Lower leg skin (tissue), 4 donors: ENCODE measurements around the gene ZFYVE27. TPM values are rescaled to one million over a fixed set of nuclear protein-coding genes. Genes with fewer than 3 reads are reported as not detected.

Experiments used
- DNase-seq, 2 donors: peaks; one replicate each; pipeline ENCODE4 v3.0.0-alpha.2; 2019; ENCODE audit warnings: low spot score in 2 of 2
- H3K4me3 ChIP-seq: fragments of 200-600 bp; sonication (generic); 2 replicates; pipeline ENCODE4 v1.5.1; 2017; ENCODE audit warnings: mild to moderate bottlenecking, low read depth; ENCODE audit not compliant: poor library complexity, severe bottlenecking
- POLR2A ChIP-seq, 2 donors: fragments of 450-650 bp; IDR thresholded peaks; one replicate each; pipeline ENCODE4 v1.6.1; 2016 to 2017; ENCODE audit warnings: antibody characterized with exemption in 2 of 2, mild to moderate bottlenecking in 1 of 2, moderate library complexity in 1 of 2
- WGBS, 2 donors: methylation state at CpG; one replicate each; pipeline ENCODE4 v1.1.5; 2018; 5-methylcytosine and 5-hydroxymethylcytosine counted together
- intact Hi-C: fragments of 100-400 bp; cut with DNase I; formaldehyde crosslinking; loops from one replicate; pipeline ENCODE4 v1.15.0; 2023; ENCODE audit warnings: low total_unique reads
- total RNA-seq, 4 donors: library from RNA; depleted of rRNA; stranded (reverse); fragments of >200 nt; gene quantifications; one replicate each; pipeline ENCODE4 v1.1.0, GENCODE V29; 2016
- TF ChIP-seq, protein P1 (sequence below), 3 donors: fragments of 450-650 bp; IDR thresholded peaks; one replicate each; pipeline ENCODE4 v1.5.1; 2016; ENCODE audit warnings: antibody characterized with exemption in 3 of 3, mild to moderate bottlenecking in 3 of 3, moderate library complexity in 2 of 3

The ZFYVE27 gene
- total RNA-seq, 4 donors from 2014 or later = 18.7 to 35.0 (median 21.4) TPM

- WGBS, 2 donors = 85 to 91% methylated on average over 6 of the region's 6 CpGs
- TF ChIP-seq, protein P1, sequence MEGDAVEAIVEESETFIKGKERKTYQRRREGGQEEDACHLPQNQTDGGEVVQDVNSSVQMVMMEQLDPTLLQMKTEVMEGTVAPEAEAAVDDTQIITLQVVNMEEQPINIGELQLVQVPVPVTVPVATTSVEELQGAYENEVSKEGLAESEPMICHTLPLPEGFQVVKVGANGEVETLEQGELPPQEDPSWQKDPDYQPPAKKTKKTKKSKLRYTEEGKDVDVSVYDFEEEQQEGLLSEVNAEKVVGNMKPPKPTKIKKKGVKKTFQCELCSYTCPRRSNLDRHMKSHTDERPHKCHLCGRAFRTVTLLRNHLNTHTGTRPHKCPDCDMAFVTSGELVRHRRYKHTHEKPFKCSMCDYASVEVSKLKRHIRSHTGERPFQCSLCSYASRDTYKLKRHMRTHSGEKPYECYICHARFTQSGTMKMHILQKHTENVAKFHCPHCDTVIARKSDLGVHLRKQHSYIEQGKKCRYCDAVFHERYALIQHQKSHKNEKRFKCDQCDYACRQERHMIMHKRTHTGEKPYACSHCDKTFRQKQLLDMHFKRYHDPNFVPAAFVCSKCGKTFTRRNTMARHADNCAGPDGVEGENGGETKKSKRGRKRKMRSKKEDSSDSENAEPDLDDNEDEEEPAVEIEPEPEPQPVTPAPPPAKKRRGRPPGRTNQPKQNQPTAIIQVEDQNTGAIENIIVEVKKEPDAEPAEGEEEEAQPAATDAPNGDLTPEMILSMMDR (IDR thresholded peaks at IDR 0.05) = no peak
- no peak for TF ChIP-seq POLR2A (IDR thresholded peaks at IDR 0.05)
- no peak overlapping the region for H3K4me3 ChIP-seq
- DNase-seq = no peak
- intact Hi-C loops = no loop called here
Observed at GRCh38 chr10:97757471-97757870, 20.5 kb downstream of the ZFYVE27 start.

DNA sequence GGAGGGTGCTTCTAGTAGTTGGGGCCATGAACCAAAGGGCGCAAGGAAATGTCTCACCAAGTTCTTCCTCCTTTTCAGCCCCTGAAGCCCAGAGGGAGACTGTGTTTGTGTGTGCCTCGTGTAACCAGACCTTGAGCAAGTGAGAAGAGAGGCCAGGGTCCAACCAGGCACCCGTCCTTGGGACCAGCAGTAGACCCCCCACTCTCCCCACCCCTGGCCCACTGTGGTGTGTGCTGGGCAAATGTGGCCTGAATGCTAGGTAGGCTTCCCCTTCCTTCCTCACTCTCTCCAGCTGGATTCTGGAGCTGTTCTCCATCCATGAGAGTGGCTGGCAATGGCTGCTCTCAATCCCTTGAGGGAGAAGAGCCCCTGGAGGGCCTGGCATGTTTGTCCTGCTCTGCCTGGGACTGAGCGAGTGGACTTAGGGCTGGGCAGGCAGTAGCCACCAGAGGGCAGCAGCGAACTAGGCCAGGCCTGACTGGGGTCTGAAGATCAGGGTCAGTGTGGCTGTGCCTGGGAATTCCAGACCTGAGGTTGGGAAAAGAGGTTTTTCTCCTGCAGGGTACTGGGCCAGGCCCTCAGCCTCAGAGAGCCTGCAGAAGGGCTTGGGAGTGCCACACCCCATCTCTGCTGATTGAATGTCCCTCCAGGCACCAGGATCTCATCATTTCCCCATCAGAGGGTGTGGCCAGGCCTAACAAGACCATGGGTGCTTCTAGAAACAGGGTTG, 22.4 kb downstream of the ZFYVE27 start:
- DNase-seq = peak in 1 of 2 donors; percentile 88
- H3K4me3 ChIP-seq = no peak overlapping the region
- intact Hi-C loops = no loop called here
- no peak for TF ChIP-seq POLR2A (IDR thresholded peaks at IDR 0.05)
- TF ChIP-seq, protein P1 (IDR thresholded peaks at IDR 0.05) = no peak
- 45 to 59% methylated on average over 5 of the region's 5 CpGs for WGBS, 2 donors

GRCh38 chr10:97759946-97760345, 23.0 kb downstream of the ZFYVE27 start:
- intact Hi-C loops = no loop called here
- TF ChIP-seq, protein P1 (IDR thresholded peaks at IDR 0.05) = no peak
- TF ChIP-seq POLR2A (IDR thresholded peaks at IDR 0.05) = no peak
- 69% methylated on average over 5 of the region's 5 CpGs for WGBS, 2 donors
- DNase-seq = no peak
- no peak overlapping the region for H3K4me3 ChIP-seq

GRCh38 chr10:97760461-97761257, 23.7 kb downstream of the ZFYVE27 start:
- intact Hi-C loops = no loop called here
- no peak for DNase-seq
- TF ChIP-seq, protein P1 (IDR thresholded peaks at IDR 0.05) = no peak
- TF ChIP-seq POLR2A (IDR thresholded peaks at IDR 0.05) = no peak
- no peak overlapping the region for H3K4me3 ChIP-seq
- 81 to 88% methylated on average over 11 of the region's 11 CpGs for WGBS, 2 donors

DNA sequence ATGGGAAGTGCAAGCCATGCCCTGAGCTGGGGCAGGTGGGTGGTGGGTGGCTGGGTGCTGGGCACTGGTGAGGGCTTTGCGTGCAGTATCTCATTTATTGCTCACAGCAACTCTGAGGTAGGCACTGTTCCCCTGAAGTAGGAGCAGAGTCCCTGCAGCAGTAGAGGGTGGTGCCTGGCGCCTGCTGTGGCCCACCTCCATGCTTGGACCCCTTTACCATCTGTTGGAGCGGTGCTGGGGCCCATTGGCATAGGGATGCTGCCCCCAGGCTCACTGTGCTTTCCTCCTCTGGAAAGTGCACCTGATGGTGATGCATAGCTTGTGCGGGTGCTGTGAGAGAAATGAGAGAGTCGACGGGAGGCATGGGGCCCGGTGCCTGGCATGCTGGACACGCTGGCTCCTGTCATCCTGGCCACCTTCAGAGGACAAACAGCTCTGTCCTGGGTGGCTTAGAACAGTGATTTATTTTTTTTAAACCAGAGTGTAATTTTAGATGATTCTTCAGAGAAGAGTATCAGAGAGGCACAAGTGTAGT, 24.5 kb downstream of the ZFYVE27 start:
- 90 to 92% methylated on average over 8 of the region's 8 CpGs for WGBS, 2 donors
- intact Hi-C loops = no loop called here
- TF ChIP-seq, protein P1 (IDR thresholded peaks at IDR 0.05) = no peak
- TF ChIP-seq POLR2A (IDR thresholded peaks at IDR 0.05) = no peak
- no peak for DNase-seq
- H3K4me3 ChIP-seq = no peak overlapping the region
